Colonic mucosa (tissue), 4 donors: ENCODE results near the gene TYMP. TPM values are rescaled to one million over a fixed set of nuclear protein-coding genes. Genes with fewer than 3 reads are reported as not detected.
"Not testable (repeated sequence)": the region's sequence is repeated elsewhere in the genome, so short reads cannot be mapped to it uniquely, and the experiment has no call there.

ENCODE experiments used
- DNase-seq: peaks from one replicate; pipeline ENCODE4 v3.0.0-alpha.2; 2020
- H3K27ac ChIP-seq: fragments of 200-600 bp; one replicate; pipeline ENCODE4 v1.8.0; 2021
- H3K27me3 ChIP-seq: fragments of 200-600 bp; one replicate; pipeline ENCODE4 v1.8.0; 2021
- H3K36me3 ChIP-seq: fragments of 200-600 bp; one replicate; pipeline ENCODE4 v1.8.0; 2021
- H3K4me1 ChIP-seq: fragments of 200-600 bp; one replicate; pipeline ENCODE4 v1.8.0; 2021; ENCODE audit warnings: mild to moderate bottlenecking
- H3K4me3 ChIP-seq: fragments of 200-600 bp; one replicate; pipeline ENCODE4 v1.8.0; 2021
- H3K9ac ChIP-seq, 2 donors: one replicate each; pipeline ENCODE4 v1.7.0; 2013; ENCODE audit warnings: control low read depth in 2 of 2, low read depth in 2 of 2, low read length in 2 of 2
- H3K9me3 ChIP-seq: fragments of 200-600 bp; one replicate; pipeline ENCODE4 v1.8.0; 2021
- CTCF ChIP-seq: fragments of 200-600 bp; IDR thresholded peaks from one replicate; pipeline ENCODE4 v1.8.0; 2022; ENCODE audit warnings: antibody characterized with exemption, mild to moderate bottlenecking
- intact Hi-C: fragments of 100-400 bp; cut with DNase I; formaldehyde crosslinking; loops from one replicate; pipeline ENCODE4 v1.14.1; 2022
- total RNA-seq, 2 donors: library from RNA; stranded (reverse); fragmentation: NEBNext Ultra II Directional in 1 of 2; extraction: Animal tissue kit (Norgen Biotek cat#: 25700) in 1 of 2; gene quantifications; one replicate each; pipeline ENCODE4 v1.2.1, GENCODE V29; 2021
- donor health status: healthy.
- donor health status: DM: no; HTN: no; CAD: no.
- donor health status: DM: no; HTN: no; CAD: no.

TYMP gene
- total RNA-seq, 2 donors from 2014 or later: 22.6 to 28.0 TPM

- H3K27ac ChIP-seq: peak overlapping the region; percentile 100
- no peak for TF ChIP-seq CTCF
- DNase-seq: no peak
- H3K36me3 ChIP-seq: peaks cover 10% of the 10 kb centered on the region
- H3K4me3 ChIP-seq: no peak overlapping the region
- intact Hi-C loops: loop anchor here (5.0 kb wide), 1 partner anchor 39 kb away; the partner anchor contains the start of gene SYCE3
- no peaks in the 10 kb centered on the region for H3K9me3 ChIP-seq
- peak overlapping the region in 1 of 2 donors; percentile 86 for H3K9ac ChIP-seq
- H3K27me3 ChIP-seq: no peaks in the 10 kb centered on the region
- peaks cover 10% of the 10 kb centered on the region for H3K4me1 ChIP-seq
Measured at GRCh38 chr22:50523458-50523805, 6.4 kb downstream of the TYMP start.

- no peak for DNase-seq
- H3K9ac ChIP-seq: no peak overlapping the region
- intact Hi-C loops: loop anchor here (5.0 kb wide), 1 partner anchor 39 kb away; the partner anchor contains the start of gene SYCE3
- no peak for TF ChIP-seq CTCF
- H3K9me3 ChIP-seq: no peaks in the 10 kb centered on the region
- H3K36me3 ChIP-seq: peaks cover 15% of the 10 kb centered on the region
- no peaks in the 10 kb centered on the region for H3K27me3 ChIP-seq
- H3K4me3 ChIP-seq: no peak overlapping the region
- no peak overlapping the region for H3K27ac ChIP-seq
- peaks cover 10% of the 10 kb centered on the region for H3K4me1 ChIP-seq
Measured at GRCh38 chr22:50522806-50523438, 6.9 kb downstream of the TYMP start.

- no peak for DNase-seq
- TF ChIP-seq CTCF: no peak
Measured at GRCh38 chr22:50522208-50522805, 7.5 kb downstream of the TYMP start.

GRCh38 chr22:50521710-50522109 is 8.1 kb downstream of the TYMP start:
- no peak overlapping the region for H3K9ac ChIP-seq
- no peak for DNase-seq
- no peaks in the 10 kb centered on the region for H3K9me3 ChIP-seq
- H3K27ac ChIP-seq: no peak overlapping the region
- TF ChIP-seq CTCF: no peak
- intact Hi-C loops: loop anchor here (5.0 kb wide), 1 partner anchor 41 kb away; the partner anchor contains the start of gene SYCE3
- no peak overlapping the region for H3K4me3 ChIP-seq
- H3K4me1 ChIP-seq: peaks cover 10% of the 10 kb centered on the region
- H3K27me3 ChIP-seq: no peaks in the 10 kb centered on the region
- H3K36me3 ChIP-seq: peaks cover 15% of the 10 kb centered on the region

More at GRCh38 chr22:50522208-50522805, 7.5 kb downstream of the TYMP start:
- H3K27me3 ChIP-seq: no peaks in the 10 kb centered on the region
- H3K9me3 ChIP-seq: no peaks in the 10 kb centered on the region
- no peak overlapping the region for H3K4me3 ChIP-seq
- H3K9ac ChIP-seq: no peak overlapping the region
- peaks cover 10% of the 10 kb centered on the region for H3K4me1 ChIP-seq
- intact Hi-C loops: loop anchor here (5.0 kb wide), 1 partner anchor 40 kb away; the partner anchor contains the start of gene SYCE3
- H3K36me3 ChIP-seq: peaks cover 15% of the 10 kb centered on the region
- no peak overlapping the region for H3K27ac ChIP-seq

- intact Hi-C loops: loop anchor here (5.0 kb wide), 1 partner anchor 41 kb away; the partner anchor contains the start of gene SYCE3
- no peak overlapping the region for H3K4me3 ChIP-seq
- peaks cover 10% of the 10 kb centered on the region for H3K4me1 ChIP-seq
- H3K9ac ChIP-seq: no peak overlapping the region
- no peak for DNase-seq
- peaks cover 15% of the 10 kb centered on the region for H3K36me3 ChIP-seq
- no peaks in the 10 kb centered on the region for H3K9me3 ChIP-seq
- no peaks in the 10 kb centered on the region for H3K27me3 ChIP-seq
- H3K27ac ChIP-seq: no peak overlapping the region
- TF ChIP-seq CTCF: no peak
Measured at GRCh38 chr22:50520826-50521453, 8.9 kb downstream of the TYMP start.

- Histone ChIP-seq H3K36me3 (peaks cover 15% of the 10 kb centered on the region), H3K4me1 (peaks cover 10% of the 10 kb centered on the region)
- not testable (repeated sequence) for H3K9me3 ChIP-seq, H3K27me3 ChIP-seq, H3K9ac ChIP-seq, H3K27ac ChIP-seq, H3K4me3 ChIP-seq, DNase-seq
- intact Hi-C loops: loop anchor here (5.0 kb wide), 1 partner anchor 42 kb away; the partner anchor contains the start of gene SYCE3
Measured at GRCh38 chr22:50520184-50520583, 9.6 kb downstream of the TYMP start.
